GM12878 (cell line): ENCODE measurements around the gene SPAG9. TPM values are rescaled to one million over a fixed set of nuclear protein-coding genes. Genes with fewer than 3 reads are reported as not detected.
A peak's percentile ranks its signal among the peaks of the same experiment; 100 is the strongest.

Source experiments
- ATAC-seq: fragments of 200-7000 bp; cut with Tn5 transposase; 3 replicates; pipeline ENCODE4 v1.9.1; 2020; ENCODE audit warnings: mild to moderate bottlenecking, moderate library complexity
- BruUV-seq: library from RNA; stranded (reverse); fragments of 400-500 nt; replicated peaks from 2 replicates; lab custom pipeline; 2021; lab: Mats Ljungman, UMichigan
- CTCF ChIA-PET: fragments of 300-600 bp; sonication (Branson Sonifier 250); formaldehyde crosslinking; extraction: SDS; loops from one replicate; lab custom pipeline; 2021; ENCODE audit warnings: inconsistent platforms; lab: Yijun Ruan, JAX
- POLR2A ChIA-PET: fragments of 350-600 bp; formaldehyde crosslinking; extraction: SDS; loops from one replicate; lab custom pipeline; 2021; ENCODE audit warnings: inconsistent platforms; lab: Charles Lee
- RAD21 ChIA-PET: fragments of 300-600 bp; sonication (Branson Sonifier 250); formaldehyde crosslinking; loops from one replicate; lab custom pipeline; 2023; ENCODE audit warnings: antibody characterized with exemption; ENCODE audit not compliant: unreplicated experiment; lab: Charles Lee
- SMC1A ChIA-PET: fragments of 300-600 bp; sonication (Branson Sonifier 250); formaldehyde crosslinking; loops from one replicate; lab custom pipeline; 2023; ENCODE audit not compliant: unreplicated experiment, uncharacterized antibody; lab: Charles Lee
- DNase-seq: peaks from one replicate; pipeline ENCODE4 v3.0.0-alpha.2; 2011; ENCODE audit warnings: low read depth, low spot score
- FAIRE-seq: peaks from 3 replicates; lab custom pipeline; 2011; peaks lifted over from hg19 to GRCh38; lab: Jason Lieb, UNC
- H2AFZ ChIP-seq: 2 replicates; pipeline ENCODE4 v1.6.0; 2011; ENCODE audit warnings: low read depth, low read length, control low read depth; ENCODE audit not compliant: control insufficient read depth
- H3K27ac ChIP-seq: 2 replicates; pipeline ENCODE4 v1.5.1; 2011; ENCODE audit warnings: control low read depth; ENCODE audit not compliant: control insufficient read depth, insufficient read depth
- H3K27me3 ChIP-seq, 2 experiments: replicated peaks in 1 of 2; 2 replicates each; pipeline versions ENCODE4 v1.6.0 to v1.6.1; 2011; ENCODE audit warnings: low read length in 1 of 2; ENCODE audit not compliant: control insufficient read depth in 2 of 2, insufficient read depth in 2 of 2
- H3K36me3 ChIP-seq, 2 experiments: 2 replicates each; pipeline ENCODE4 v1.5.1; 2011; ENCODE audit warnings: low read length in 1 of 2; ENCODE audit not compliant: control insufficient read depth in 2 of 2, insufficient read depth in 2 of 2
- H3K4me1 ChIP-seq: 2 replicates; pipeline ENCODE4 v1.6.1; 2011; ENCODE audit warnings: mild to moderate bottlenecking, low read length, moderate library complexity, mixed read lengths; ENCODE audit not compliant: control insufficient read depth, insufficient read depth
- H3K4me2 ChIP-seq: 2 replicates; pipeline ENCODE4 v1.6.0; 2011; ENCODE audit warnings: control low read depth; ENCODE audit not compliant: control insufficient read depth, insufficient read depth
- H3K4me3 ChIP-seq: fragments of 200-600 bp; sonication (generic); 2 replicates; pipeline ENCODE4 v1.5.1; 2016
- H3K79me2 ChIP-seq: 2 replicates; pipeline ENCODE4 v1.6.0; 2011; ENCODE audit warnings: low read length; ENCODE audit not compliant: control insufficient read depth, insufficient read depth
- H3K9ac ChIP-seq: 2 replicates; pipeline ENCODE4 v1.8.0; 2011; ENCODE audit warnings: low read length, control low read depth, mixed read lengths; ENCODE audit not compliant: control insufficient read depth, insufficient read depth
- H3K9me3 ChIP-seq: replicated peaks from 3 replicates; pipeline ENCODE4 v1.5.1; 2011; ENCODE audit warnings: mild to moderate bottlenecking, low read length; ENCODE audit not compliant: control insufficient read depth, insufficient read depth
- H4K20me1 ChIP-seq: 2 replicates; pipeline ENCODE4 v1.6.0; 2011; ENCODE audit not compliant: control insufficient read depth, insufficient read depth
- ATF7 ChIP-seq: fragments of 450-650 bp; IDR thresholded peaks from 2 replicates; pipeline ENCODE4 v1.6.1; 2016; ENCODE audit warnings: low read depth, mild to moderate bottlenecking
- BCL11A ChIP-seq: IDR thresholded peaks from 2 replicates; pipeline ENCODE4 v1.6.1; 2011; ENCODE audit warnings: low read depth, low read length
- FOXK2 ChIP-seq: fragments of 450-650 bp; IDR thresholded peaks from 2 replicates; pipeline ENCODE4 v1.6.1; 2017; ENCODE audit warnings: mild to moderate bottlenecking, moderate library complexity
- MXI1 ChIP-seq: fragments of 150-350 bp; IDR thresholded peaks from 2 replicates; pipeline ENCODE4 v1.6.1; 2011; ENCODE audit warnings: low read depth, mild to moderate bottlenecking, inconsistent platforms, low read length, improper control_type of control experiment
- NRF1 ChIP-seq: conservative IDR thresholded peaks from 2 replicates; pipeline ENCODE4 v1.6.1; 2011; ENCODE audit warnings: mild to moderate bottlenecking, low read depth, low read length, improper control_type of control experiment
- PBX3 ChIP-seq: IDR thresholded peaks from 2 replicates; pipeline ENCODE4 v1.6.1; 2011; ENCODE audit warnings: mild to moderate bottlenecking, low read depth, low read length, moderate library complexity; ENCODE audit not compliant: insufficient replicate concordance
- POLR2AphosphoS2 ChIP-seq: IDR thresholded peaks from 2 replicates; pipeline ENCODE4 v1.6.1; 2011; ENCODE audit warnings: low read depth, mild to moderate bottlenecking, low read length, improper control_type of control experiment, moderate library complexity
- SMARCA5 ChIP-seq: fragments of 450-650 bp; IDR thresholded peaks from 2 replicates; pipeline ENCODE4 v1.6.1; 2017; ENCODE audit warnings: mild to moderate bottlenecking
- WGBS: methylation state at CpG from one replicate; pipeline ENCODE4 v1.1.6; 2016; ENCODE audit warnings: low lambda C conversion rate; ENCODE audit not compliant: insufficient replicate concordance, insufficient coverage; ENCODE audit errors: missing lambda C conversion rate; 5-methylcytosine and 5-hydroxymethylcytosine counted together
- in situ Hi-C: fragments of 300-500 bp; cut with MboI; formaldehyde crosslinking; loops from 9 replicates; pipeline ENCODE4 v1.14.3; 2018; ENCODE audit warnings: mixed read lengths
- intact Hi-C: fragments of 100-400 bp; cut with micrococcal nuclease; formaldehyde crosslinking; loops from one replicate; pipeline ENCODE4 v1.14.2; 2022; ENCODE audit not compliant: unreplicated experiment
- polyA plus RNA-seq, 11 experiments: library from polyadenylated mRNA; depleted of rRNA in 4 of 11; unstranded in 6 of 11; stranded (reverse) in 5 of 11; fragments of >200 nt; fragmentation: Nextera tagmentation in 4 of 11; fragmentation: Illumina TruSeq in 1 of 11; extraction: Ambion mirVana in 4 of 11; extraction: Trizol in 1 of 11; gene quantifications; 1 replicate in 1 of 11; 2 replicates in 10 of 11; pipeline versions ENCODE4 v1.2.1 to v1.2.3, GENCODE V29; 2011 to 2016; ENCODE audit warnings: inconsistent platforms in 2 of 11, missing spikeins in 2 of 11, low read depth in 1 of 11
- total RNA-seq, 4 experiments: library from RNA; depleted of rRNA in 3 of 4; stranded (reverse); fragments of >200 nt in 3 of 4; fragmentation: Illumina TruSeq in 1 of 4; extraction: Trizol in 1 of 4; gene quantifications; 2 replicates each; pipeline versions ENCODE4 v1.2.1 to v1.2.3, GENCODE V29; 2013 to 2021
- TF ChIP-seq, protein P1 (sequence below): fragments of 450-650 bp; IDR thresholded peaks from 2 replicates; pipeline ENCODE4 v1.6.1; 2016; ENCODE audit warnings: mild to moderate bottlenecking, moderate library complexity, borderline replicate concordance

SPAG9 gene
- total and polyA plus RNA-seq, 10 of the 15 experiments (the other 5 are each of a cell fraction or from before 2014, with no cell fraction given), result 6.6 to 42.0 (median 24.9) TPM

DNA sequence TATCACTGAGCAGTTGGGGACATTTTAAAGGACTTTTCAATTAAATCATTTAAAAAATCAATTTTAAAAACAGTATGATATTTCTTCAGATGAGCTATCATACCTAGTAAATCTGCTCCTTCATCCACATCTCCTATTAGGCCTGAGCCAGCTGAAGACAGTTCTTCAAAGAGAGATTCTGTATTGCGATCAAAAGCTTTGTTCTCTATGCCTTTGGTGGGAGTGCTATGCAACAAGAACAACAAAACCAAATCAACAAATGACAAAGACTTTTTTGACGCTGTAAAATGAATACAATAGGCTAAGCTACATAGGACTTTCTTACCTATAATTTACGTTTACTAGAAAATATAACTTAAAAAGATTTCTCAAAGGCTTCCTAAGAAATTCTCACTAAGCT lies 106.5 kb downstream of the SPAG9 start (continued):
- TF ChIP-seq, protein P1, sequence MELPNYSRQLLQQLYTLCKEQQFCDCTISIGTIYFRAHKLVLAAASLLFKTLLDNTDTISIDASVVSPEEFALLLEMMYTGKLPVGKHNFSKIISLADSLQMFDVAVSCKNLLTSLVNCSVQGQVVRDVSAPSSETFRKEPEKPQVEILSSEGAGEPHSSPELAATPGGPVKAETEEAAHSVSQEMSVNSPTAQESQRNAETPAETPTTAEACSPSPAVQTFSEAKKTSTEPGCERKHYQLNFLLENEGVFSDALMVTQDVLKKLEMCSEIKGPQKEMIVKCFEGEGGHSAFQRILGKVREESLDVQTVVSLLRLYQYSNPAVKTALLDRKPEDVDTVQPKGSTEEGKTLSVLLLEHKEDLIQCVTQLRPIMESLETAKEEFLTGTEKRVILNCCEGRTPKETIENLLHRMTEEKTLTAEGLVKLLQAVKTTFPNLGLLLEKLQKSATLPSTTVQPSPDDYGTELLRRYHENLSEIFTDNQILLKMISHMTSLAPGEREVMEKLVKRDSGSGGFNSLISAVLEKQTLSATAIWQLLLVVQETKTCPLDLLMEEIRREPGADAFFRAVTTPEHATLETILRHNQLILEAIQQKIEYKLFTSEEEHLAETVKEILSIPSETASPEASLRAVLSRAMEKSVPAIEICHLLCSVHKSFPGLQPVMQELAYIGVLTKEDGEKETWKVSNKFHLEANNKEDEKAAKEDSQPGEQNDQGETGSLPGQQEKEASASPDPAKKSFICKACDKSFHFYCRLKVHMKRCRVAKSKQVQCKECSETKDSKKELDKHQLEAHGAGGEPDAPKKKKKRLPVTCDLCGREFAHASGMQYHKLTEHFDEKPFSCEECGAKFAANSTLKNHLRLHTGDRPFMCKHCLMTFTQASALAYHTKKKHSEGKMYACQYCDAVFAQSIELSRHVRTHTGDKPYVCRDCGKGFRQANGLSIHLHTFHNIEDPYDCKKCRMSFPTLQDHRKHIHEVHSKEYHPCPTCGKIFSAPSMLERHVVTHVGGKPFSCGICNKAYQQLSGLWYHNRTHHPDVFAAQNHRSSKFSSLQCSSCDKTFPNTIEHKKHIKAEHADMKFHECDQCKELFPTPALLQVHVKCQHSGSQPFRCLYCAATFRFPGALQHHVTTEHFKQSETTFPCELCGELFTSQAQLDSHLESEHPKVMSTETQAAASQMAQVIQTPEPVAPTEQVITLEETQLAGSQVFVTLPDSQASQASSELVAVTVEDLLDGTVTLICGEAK, result no peak
- TF ChIP-seq ATF7 (no peak), BCL11A (no peak), NRF1 (no peak), MXI1 (no peak), FOXK2 (no peak), SMARCA5 (no peak), POLR2AphosphoS2 (no peak)

DNA sequence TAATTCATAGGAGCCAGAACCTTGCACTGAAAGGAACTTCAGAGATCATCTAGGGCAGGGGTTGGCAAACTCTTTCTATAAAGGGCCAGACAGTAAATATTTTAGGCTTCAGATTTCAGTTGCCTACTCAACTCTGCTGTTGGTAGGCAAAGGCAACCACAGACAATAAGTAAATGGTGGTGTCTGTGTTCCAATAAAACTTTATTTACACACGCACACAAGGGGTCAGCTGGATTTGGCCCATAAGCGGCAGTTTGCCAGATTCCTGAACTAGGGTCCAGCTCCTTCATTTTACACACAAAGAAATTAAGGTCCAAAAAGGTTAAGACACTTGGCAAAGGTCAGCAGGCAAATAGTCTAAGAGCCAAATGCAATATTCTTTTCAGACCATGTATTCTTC lies 107.3 kb downstream of the SPAG9 start:
- DNase-seq, result no peak
- whole genome bisulfite sequencing, result 100% methylated on average over 2 of the region's 2 CpGs

More for the DNA sequence above, 107.3 kb downstream of the SPAG9 start:
- Histone ChIP-seq H4K20me1 (no peaks in the 10 kb centered on the region), H3K4me1 (no peaks in the 10 kb centered on the region), H3K9me3 (no peaks in the 10 kb centered on the region), H3K4me2 (no peak overlapping the region), H3K27ac (no peak overlapping the region), H3K4me3 (no peak overlapping the region), H3K36me3 (peaks cover 0 to 8% of the 10 kb centered on the region in 2 experiments; a peak in 1 of 4 replicates), H2AFZ (no peak overlapping the region), H3K9ac (no peak overlapping the region), H3K79me2 (no peaks in the 10 kb centered on the region), H3K27me3 (no peaks in the 10 kb centered on the region)
- no TSS peak for BruUV-seq
- ChIA-PET SMC1A (interaction anchor here (1.4 to 1.9 kb wide), 5 partner anchors 43 to 140 kb away, joined by 3 to 9 read pairs (median 5); partner anchors contain the start of gene NME1), POLR2A (interaction anchor here (0.6 kb wide), 1 partner anchor 67 kb away, joined by 3 read pairs; no protein-coding TSS in a partner anchor), RAD21 (interaction anchor here (0.6 kb wide), 1 partner anchor 292 kb away, joined by 3 read pairs; no protein-coding TSS in a partner anchor), CTCF (interaction anchor here (1.0 to 2.4 kb wide), 3 partner anchors 8 to 12 kb away, joined by 3 to 11 read pairs (median 5); no protein-coding TSS in a partner anchor)
- intact Hi-C loops, result no loop called here
- TF ChIP-seq PBX3, result no peak
- TF ChIP-seq, protein P1, result peak; percentile 75
- no peak for ATAC-seq
- no peak for FAIRE-seq
- in situ Hi-C loops, result no loop called here
